ENCODE results near the gene RPL37.

RPL37 gene

DNA sequence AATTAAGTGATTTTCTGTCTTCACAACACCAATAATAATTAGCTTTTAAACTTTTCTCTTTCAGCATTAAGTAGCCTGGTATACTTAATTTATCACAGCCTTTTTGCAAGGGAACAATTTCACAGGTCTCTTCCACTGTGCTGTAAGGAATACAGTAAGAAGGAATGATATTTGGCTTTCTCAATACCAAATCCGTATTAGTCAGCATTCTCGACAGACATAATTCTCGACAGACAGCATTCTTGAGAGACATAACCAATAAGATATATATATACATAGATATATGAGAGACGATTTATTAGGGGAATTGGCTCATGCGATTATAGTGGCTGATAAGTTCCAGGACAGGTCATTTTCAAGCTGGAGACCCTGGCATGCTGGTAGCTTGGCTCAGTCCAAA is 54.8 kb downstream of the RPL37 start:
- no peak overlapping the region for H3K4me3 ChIP-seq (ENCODE audit: low read length in 2 of 2)
- H3K27ac ChIP-seq (ENCODE audit: low read length), result no peak overlapping the region
- peaks cover 0 to 17% of the 10 kb centered on the region in 2 donors for H3K36me3 ChIP-seq (ENCODE audit: control insufficient read depth in 2 of 2, insufficient read depth in 2 of 2, low read length in 2 of 2)
- no peaks in the 10 kb centered on the region for H3K4me1 ChIP-seq (ENCODE audit: control insufficient read depth, insufficient read depth, low read length)
- H3K9ac ChIP-seq (ENCODE audit: low read length in 2 of 2), result no peak overlapping the region
- no peaks in the 10 kb centered on the region for H3K27me3 ChIP-seq (ENCODE audit: control insufficient read depth in 1 of 2, insufficient read depth in 2 of 2, low read length in 2 of 2)
- H3K9me3 ChIP-seq (ENCODE audit: control insufficient read depth in 2 of 2, low read length in 2 of 2), result no peaks in the 10 kb centered on the region

DNA sequence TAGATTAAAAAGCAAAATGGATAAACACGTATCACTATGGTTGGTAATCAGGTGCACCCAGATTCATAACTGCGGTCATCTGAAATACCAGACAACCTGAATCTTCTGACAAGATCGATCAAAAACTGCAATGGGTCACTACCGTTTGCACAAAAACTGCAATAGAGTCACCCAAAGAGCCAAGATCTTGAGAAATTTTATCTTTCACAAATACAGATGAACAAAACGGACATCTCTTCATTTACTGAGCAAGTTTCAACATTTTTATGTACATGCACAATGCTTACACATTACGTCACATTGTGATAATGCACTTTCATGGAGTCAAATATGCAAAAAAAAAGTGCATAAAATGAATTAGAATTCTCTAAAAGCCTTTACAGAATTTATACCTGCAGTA is 55.5 kb downstream of the RPL37 start:
- H3K9me3 ChIP-seq (ENCODE audit: control insufficient read depth in 2 of 2, low read length in 2 of 2), result no peaks in the 10 kb centered on the region
- H3K27me3 ChIP-seq (ENCODE audit: control insufficient read depth in 1 of 2, insufficient read depth in 2 of 2, low read length in 2 of 2), result no peaks in the 10 kb centered on the region
- H3K4me3 ChIP-seq (ENCODE audit: low read length in 2 of 2), result no peak overlapping the region
- H3K9ac ChIP-seq (ENCODE audit: low read length in 2 of 2), result no peak overlapping the region
- peaks cover 2 to 19% of the 10 kb centered on the region in 2 donors for H3K36me3 ChIP-seq (ENCODE audit: control insufficient read depth in 2 of 2, insufficient read depth in 2 of 2, low read length in 2 of 2)
- no peaks in the 10 kb centered on the region for H3K4me1 ChIP-seq (ENCODE audit: control insufficient read depth, insufficient read depth, low read length)
- no peak overlapping the region for H3K27ac ChIP-seq (ENCODE audit: low read length)

GRCh38 chr5:40778133-40778532 is 56.9 kb downstream of the RPL37 start:
- Histone ChIP-seq H3K9ac (ENCODE audit: low read length in 2 of 2) (no peak overlapping the region), H3K4me1 (ENCODE audit: control insufficient read depth, insufficient read depth, low read length) (no peaks in the 10 kb centered on the region), H3K27me3 (ENCODE audit: control insufficient read depth in 1 of 2, insufficient read depth in 2 of 2, low read length in 2 of 2) (no peaks in the 10 kb centered on the region), H3K4me3 (ENCODE audit: low read length in 2 of 2) (no peak overlapping the region), H3K27ac (ENCODE audit: low read length) (no peak overlapping the region), H3K36me3 (ENCODE audit: control insufficient read depth in 2 of 2, insufficient read depth in 2 of 2, low read length in 2 of 2) (peaks cover 2 to 22% of the 10 kb centered on the region in 2 donors), H3K9me3 (ENCODE audit: control insufficient read depth in 2 of 2, low read length in 2 of 2) (no peaks in the 10 kb centered on the region)

- no peak overlapping the region for H3K4me3 ChIP-seq (ENCODE audit: low read length in 2 of 2)
- no peaks in the 10 kb centered on the region for H3K27me3 ChIP-seq (ENCODE audit: control insufficient read depth in 1 of 2, insufficient read depth in 2 of 2, low read length in 2 of 2)
- no peaks in the 10 kb centered on the region for H3K9me3 ChIP-seq (ENCODE audit: control insufficient read depth in 2 of 2, low read length in 2 of 2)
- peaks cover 2 to 26% of the 10 kb centered on the region in 2 donors for H3K36me3 ChIP-seq (ENCODE audit: control insufficient read depth in 2 of 2, insufficient read depth in 2 of 2, low read length in 2 of 2)
- H3K27ac ChIP-seq (ENCODE audit: low read length), result no peak overlapping the region
- no peak overlapping the region for H3K9ac ChIP-seq (ENCODE audit: low read length in 2 of 2)
- no peaks in the 10 kb centered on the region for H3K4me1 ChIP-seq (ENCODE audit: control insufficient read depth, insufficient read depth, low read length)
These were observed 58.4 kb downstream of the RPL37 start for GRCh38 chr5:40776658-40776977.

- no peaks in the 10 kb centered on the region for H3K27me3 ChIP-seq (ENCODE audit: control insufficient read depth in 1 of 2, insufficient read depth in 2 of 2, low read length in 2 of 2)
- no peak overlapping the region for H3K9ac ChIP-seq (ENCODE audit: low read length in 2 of 2)
- H3K9me3 ChIP-seq (ENCODE audit: control insufficient read depth in 2 of 2, low read length in 2 of 2), result no peaks in the 10 kb centered on the region
- no peak overlapping the region for H3K27ac ChIP-seq (ENCODE audit: low read length)
- peaks cover 4 to 32% of the 10 kb centered on the region in 2 donors for H3K36me3 ChIP-seq (ENCODE audit: control insufficient read depth in 2 of 2, insufficient read depth in 2 of 2, low read length in 2 of 2)
- no peak overlapping the region for H3K4me3 ChIP-seq (ENCODE audit: low read length in 2 of 2)
- H3K4me1 ChIP-seq (ENCODE audit: control insufficient read depth, insufficient read depth, low read length), result no peaks in the 10 kb centered on the region
These were observed 59.0 kb downstream of the RPL37 start for GRCh38 chr5:40775846-40776657.

All from stomach smooth muscle (tissue), 2 donors.